ENCODE data around the gene FHL2. TPM values are rescaled to one million over a fixed set of nuclear protein-coding genes. Genes with fewer than 3 reads are reported as not detected.

FHL2 gene
- polyA plus RNA-seq, 3 donors: 0.03 TPM; not detected in 1

GRCh38 chr2:105369777-105370690 is 28.8 kb downstream of the FHL2 start:
- 70% methylated on average over 19 of the region's 30 CpGs for WGBS (ENCODE audit: insufficient coverage)
- no peak overlapping the region for H3K4me3 Mint-ChIP-seq
- TF ChIP-seq CTCF (IDR thresholded peaks at IDR 0.05): peak; percentile 88

GRCh38 chr2:105368759-105369408 is 30.0 kb downstream of the FHL2 start:
- Mint-ChIP-seq H3K27ac (peak overlapping the region in 2 of 7 donors; percentile 2 to 51), H3K4me1 (peaks cover 4% of the 10 kb centered on the region), H3K9me3 (no peaks in the 10 kb centered on the region), H3K36me3 (no peaks in the 10 kb centered on the region), H3K27me3 (ENCODE audit: low read depth in 3 of 3) (peaks cover 4 to 10% (median 5%) of the 10 kb centered on the region in 3 donors), H3K4me3 (no peak overlapping the region)
- Histone ChIP-seq H3K27me3 (ENCODE audit: control insufficient read depth in 2 of 2, insufficient read depth in 2 of 2, low read length in 2 of 2) (no peaks in the 10 kb centered on the region), H3K79me2 (ENCODE audit: insufficient read depth, low read length) (no peaks in the 10 kb centered on the region), H3K9me3 (replicated peaks in 1 of 2; ENCODE audit: control insufficient read depth in 1 of 2, insufficient read depth in 1 of 2, low read length in 2 of 2) (no peaks in the 10 kb centered on the region), H3K36me3 (replicated peaks in 1 of 2; ENCODE audit: control insufficient read depth in 1 of 2, insufficient read depth in 2 of 2, low read length in 2 of 2) (no peaks in the 10 kb centered on the region), H2AFZ (ENCODE audit: insufficient read depth, low read depth, low read length, poor library complexity, severe bottlenecking) (no peak overlapping the region), H4K20me1 (ENCODE audit: insufficient read depth, low read length) (no peaks in the 10 kb centered on the region), H3K4me3 (replicated peaks in 1 of 3; ENCODE audit: low read depth in 2 of 3, low read length in 3 of 3) (no peak overlapping the region), H3K27ac (ENCODE audit: low read depth in 1 of 2, low read length in 2 of 2) (no peak overlapping the region), H3K4me2 (replicated peaks; ENCODE audit: extremely low read depth, low read length, poor library complexity, severe bottlenecking) (no peak overlapping the region), H3K9ac (ENCODE audit: insufficient read depth, low read length, poor library complexity, severe bottlenecking) (no peak overlapping the region), H3K4me1 (ENCODE audit: control insufficient read depth in 1 of 2, insufficient read depth in 2 of 2, low read length in 2 of 2) (peaks cover 0 to 6% of the 10 kb centered on the region in 2 donors)
- DNase-seq: no peak
- WGBS (ENCODE audit: insufficient coverage): 100% methylated on average over 2 of the region's 8 CpGs
- no peak for TF ChIP-seq CTCF (IDR thresholded peaks at IDR 0.05)
- intact Hi-C loops (cut with micrococcal nuclease): no loop called here

More at GRCh38 chr2:105369777-105370690, 28.8 kb downstream of the FHL2 start:
- Histone ChIP-seq H4K20me1 (ENCODE audit: insufficient read depth, low read length) (no peaks in the 10 kb centered on the region), H3K9ac (ENCODE audit: insufficient read depth, low read length, poor library complexity, severe bottlenecking) (no peak overlapping the region), H3K4me2 (replicated peaks; ENCODE audit: extremely low read depth, low read length, poor library complexity, severe bottlenecking) (no peak overlapping the region), H3K36me3 (replicated peaks in 1 of 2; ENCODE audit: control insufficient read depth in 1 of 2, insufficient read depth in 2 of 2, low read length in 2 of 2) (no peaks in the 10 kb centered on the region), H2AFZ (ENCODE audit: insufficient read depth, low read depth, low read length, poor library complexity, severe bottlenecking) (no peak overlapping the region), H3K27ac (ENCODE audit: low read depth in 1 of 2, low read length in 2 of 2) (no peak overlapping the region), H3K9me3 (replicated peaks in 1 of 2; ENCODE audit: control insufficient read depth in 1 of 2, insufficient read depth in 1 of 2, low read length in 2 of 2) (no peaks in the 10 kb centered on the region), H3K4me1 (ENCODE audit: control insufficient read depth in 1 of 2, insufficient read depth in 2 of 2, low read length in 2 of 2) (peaks cover 0 to 6% of the 10 kb centered on the region in 2 donors), H3K79me2 (ENCODE audit: insufficient read depth, low read length) (no peaks in the 10 kb centered on the region), H3K4me3 (replicated peaks in 1 of 3; ENCODE audit: low read depth in 2 of 3, low read length in 3 of 3) (no peak overlapping the region), H3K27me3 (ENCODE audit: control insufficient read depth in 2 of 2, insufficient read depth in 2 of 2, low read length in 2 of 2) (no peaks in the 10 kb centered on the region)
- Mint-ChIP-seq H3K36me3 (no peaks in the 10 kb centered on the region), H3K27me3 (ENCODE audit: low read depth in 3 of 3) (peaks cover 5 to 10% (median 7%) of the 10 kb centered on the region in 3 donors), H3K9me3 (no peaks in the 10 kb centered on the region), H3K27ac (no peak overlapping the region), H3K4me1 (peaks cover 4% of the 10 kb centered on the region)
- intact Hi-C loops (cut with micrococcal nuclease): loop anchor here (2.0 to 10.0 kb wide), 4 partner anchors 145 to 1215 kb away; no protein-coding TSS in a partner anchor
- DNase-seq: peak; percentile 55 to 74 (median 74)
